HepG2 (cell line): Measurements from ENCODE around the gene UBE2Q1. TPM values are rescaled to one million over a fixed set of nuclear protein-coding genes. Genes with fewer than 3 reads are reported as not detected.
A peak's percentile ranks its signal among the peaks of the same experiment; 100 is the strongest.

ENCODE experiments used
- BORCS8-MEF2B ChIP-seq: sonication (generic); formaldehyde crosslinking; IDR thresholded peaks from 2 replicates; pipeline ENCODE4 v1.8.0; 2022; ENCODE audit warnings: mild to moderate bottlenecking, missing genetic modification reagents
- FOSL1 ChIP-seq: sonication (generic); formaldehyde crosslinking; IDR thresholded peaks from 2 replicates; pipeline ENCODE4 v1.9.0; 2021; ENCODE audit warnings: missing genetic modification reagents, borderline replicate concordance
- MEIS2 ChIP-seq: sonication (generic); formaldehyde crosslinking; IDR thresholded peaks from 2 replicates; pipeline ENCODE4 v1.9.0; 2021; ENCODE audit warnings: mild to moderate bottlenecking, missing genetic modification reagents
- SKI ChIP-seq: fragments of 450-650 bp; IDR thresholded peaks from one replicate; pipeline ENCODE4 v1.6.1; 2018; ENCODE audit warnings: mild to moderate bottlenecking; ENCODE audit not compliant: partially characterized antibody
- TERF1 ChIP-seq: sonication (generic); formaldehyde crosslinking; IDR thresholded peaks from 2 replicates; pipeline ENCODE4 v1.8.0; 2022; ENCODE audit warnings: mild to moderate bottlenecking, missing genetic modification reagents, moderate library complexity
- TFDP1 ChIP-seq: IDR thresholded peaks from 2 replicates; pipeline ENCODE4 v1.6.1; 2016; ENCODE audit warnings: missing compliant biosample characterization, missing genetic modification reagents, borderline replicate concordance
- YEATS4 ChIP-seq: sonication (generic); formaldehyde crosslinking; IDR thresholded peaks from 2 replicates; pipeline ENCODE4 v1.4.0; 2020; ENCODE audit warnings: missing genetic modification reagents, borderline replicate concordance
- ZBTB2 ChIP-seq: sonication (generic); formaldehyde crosslinking; IDR thresholded peaks from 2 replicates; pipeline ENCODE4 v1.8.0; 2022; ENCODE audit warnings: low read depth, missing genetic modification reagents
- ZBTB8A ChIP-seq: sonication (generic); formaldehyde crosslinking; IDR thresholded peaks from 2 replicates; pipeline ENCODE4 v1.4.0; 2020; ENCODE audit warnings: mild to moderate bottlenecking, low read depth, missing genetic modification reagents, borderline replicate concordance
- ZNF18 ChIP-seq: sonication (generic); formaldehyde crosslinking; IDR thresholded peaks from 2 replicates; pipeline ENCODE4 v1.8.0; 2022; ENCODE audit warnings: mild to moderate bottlenecking, missing genetic modification reagents; ENCODE audit not compliant: insufficient replicate concordance
- ZNF281 ChIP-seq: sonication (generic); formaldehyde crosslinking; IDR thresholded peaks from 2 replicates; pipeline ENCODE4 v1.4.0; 2020; ENCODE audit warnings: missing genetic modification reagents, borderline replicate concordance
- ZNF331 ChIP-seq: sonication (generic); formaldehyde crosslinking; IDR thresholded peaks from 2 replicates; pipeline ENCODE4 v1.4.0; 2020; ENCODE audit warnings: missing genetic modification reagents
- ZNF567 ChIP-seq: sonication (generic); formaldehyde crosslinking; IDR thresholded peaks from 2 replicates; pipeline ENCODE4 v1.8.1; 2023; ENCODE audit warnings: mild to moderate bottlenecking, missing genetic modification reagents, borderline replicate concordance
- ZZZ3 ChIP-seq: sonication (generic); formaldehyde crosslinking; IDR thresholded peaks from 2 replicates; pipeline ENCODE4 v1.4.0; 2020; ENCODE audit warnings: missing genetic modification reagents, mild to moderate bottlenecking, borderline replicate concordance
- polyA plus RNA-seq, 8 experiments: library from polyadenylated mRNA; depleted of rRNA in 3 of 8; stranded (reverse) in 7 of 8; unstranded in 1 of 8; fragments of >200 nt; fragmentation: Illumina TruSeq in 4 of 8; extraction: Trizol in 4 of 8; gene quantifications; 2 replicates each; pipeline versions ENCODE4 v1.2.1 to v1.2.3, GENCODE V29; 2011 to 2016; ENCODE audit warnings: low read depth in 4 of 8, missing spikeins in 1 of 8, mixed read lengths in 1 of 8; ENCODE audit not compliant: insufficient read depth in 1 of 8
- total RNA-seq, 5 experiments: library from RNA; depleted of rRNA; stranded (reverse); fragments of >200 nt; fragmentation: Illumina TruSeq; extraction: Trizol; gene quantifications; 2 replicates each; pipeline ENCODE4 v1.2.3, GENCODE V29; 2016; ENCODE audit warnings: low read depth in 1 of 5
- TF ChIP-seq, protein P1 (sequence below): sonication (generic); formaldehyde crosslinking; IDR thresholded peaks from 2 replicates; pipeline ENCODE4 v1.8.0; 2023; ENCODE audit warnings: mild to moderate bottlenecking, missing genetic modification reagents
- TF ChIP-seq, protein P2 (sequence below): sonication (generic); formaldehyde crosslinking; IDR thresholded peaks from 2 replicates; pipeline ENCODE4 v1.9.0; 2021; ENCODE audit warnings: missing genetic modification reagents, borderline replicate concordance

The UBE2Q1 gene
- total and polyA plus RNA-seq, 2 of the 13 experiments (the other 11 are each of a cell fraction or from before 2014, with no cell fraction given), result 11.7 to 41.7 TPM

- TF ChIP-seq ZNF281 (CRISPR knock-in tag), result peak; percentile 69; the same call in 1 of the 2 replicates
- peak; percentile 51; the same call in 1 of the 2 replicates for TF ChIP-seq ZBTB8A (CRISPR knock-in tag)
- TF ChIP-seq MEIS2 (CRISPR knock-in tag), result peak; percentile 82; the same call in 1 of the 2 replicates
- peak; percentile 98 for TF ChIP-seq BORCS8-MEF2B (CRISPR knock-in tag)
- peak; percentile 95 for TF ChIP-seq ZZZ3 (CRISPR knock-in tag)
- TF ChIP-seq ZNF567 (CRISPR knock-in tag), result peak; percentile 99
- TF ChIP-seq FOSL1 (CRISPR knock-in tag), result peak; percentile 57; the same call in 1 of the 2 replicates
- TF ChIP-seq, protein P1, sequence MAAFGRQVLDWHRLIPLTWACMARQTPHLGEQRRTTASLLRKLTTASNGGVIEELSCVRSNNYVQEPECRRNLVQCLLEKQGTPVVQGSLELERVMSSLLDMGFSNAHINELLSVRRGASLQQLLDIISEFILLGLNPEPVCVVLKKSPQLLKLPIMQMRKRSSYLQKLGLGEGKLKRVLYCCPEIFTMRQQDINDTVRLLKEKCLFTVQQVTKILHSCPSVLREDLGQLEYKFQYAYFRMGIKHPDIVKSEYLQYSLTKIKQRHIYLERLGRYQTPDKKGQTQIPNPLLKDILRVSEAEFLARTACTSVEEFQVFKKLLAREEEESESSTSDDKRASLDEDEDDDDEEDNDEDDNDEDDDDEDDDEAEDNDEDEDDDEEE (CRISPR knock-in tag), result peak; percentile 100
- TF ChIP-seq ZNF331 (CRISPR knock-in tag), result peak; percentile 93
- TF ChIP-seq TERF1 (CRISPR knock-in tag), result peak; percentile 85; the same call in 1 of the 2 replicates
- peak; percentile 57; the same call in 1 of the 2 replicates for TF ChIP-seq YEATS4 (CRISPR knock-in tag)
- TF ChIP-seq ZNF18 (CRISPR knock-in tag), result peak; percentile 92
- TF ChIP-seq ZBTB2 (CRISPR knock-in tag), result peak; percentile 96
- peak; percentile 99 for TF ChIP-seq TFDP1 (CRISPR knock-in tag)
- TF ChIP-seq SKI, result peak; percentile 55
- TF ChIP-seq, protein P2, sequence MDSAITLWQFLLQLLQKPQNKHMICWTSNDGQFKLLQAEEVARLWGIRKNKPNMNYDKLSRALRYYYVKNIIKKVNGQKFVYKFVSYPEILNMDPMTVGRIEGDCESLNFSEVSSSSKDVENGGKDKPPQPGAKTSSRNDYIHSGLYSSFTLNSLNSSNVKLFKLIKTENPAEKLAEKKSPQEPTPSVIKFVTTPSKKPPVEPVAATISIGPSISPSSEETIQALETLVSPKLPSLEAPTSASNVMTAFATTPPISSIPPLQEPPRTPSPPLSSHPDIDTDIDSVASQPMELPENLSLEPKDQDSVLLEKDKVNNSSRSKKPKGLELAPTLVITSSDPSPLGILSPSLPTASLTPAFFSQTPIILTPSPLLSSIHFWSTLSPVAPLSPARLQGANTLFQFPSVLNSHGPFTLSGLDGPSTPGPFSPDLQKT (CRISPR knock-in tag), result no peak
Measured at GRCh38 chr1:154558720-154559465, 431 bp upstream of the UBE2Q1 start (continued).
